ENCODE results near the gene OTX1. TPM values are rescaled to one million over a fixed set of nuclear protein-coding genes. Genes with fewer than 3 reads are reported as not detected.

The OTX1 gene
- total and polyA plus RNA-seq, 2 experiments from 2014 or later, result 0.66 TPM; not detected in 1

- Histone ChIP-seq H3K36me3 (no peaks in the 10 kb centered on the region), H3K27ac (no peak overlapping the region)
These were observed 12.6 kb upstream of the OTX1 start for GRCh38 chr2:63038034-63038433.

GRCh38 chr2:63040586-63040985, 10.0 kb upstream of the OTX1 start:
- Histone ChIP-seq H3K36me3 (no peaks in the 10 kb centered on the region), H3K27ac (no peak overlapping the region), H3K9me3 (ENCODE audit: low read depth) (no peaks in the 10 kb centered on the region), H3K27me3 (peaks cover 28% of the 10 kb centered on the region), H3K4me1 (ENCODE audit: low read depth) (no peaks in the 10 kb centered on the region), H3K4me3 (no peak overlapping the region)
- no peak for TF ChIP-seq CTCF (IDR thresholded peaks at IDR 0.05; ENCODE audit: low read depth, low read length)
- DNase-seq (ENCODE audit: low read depth in 1 of 2, low spot score in 1 of 2), result no peak

More at GRCh38 chr2:63038034-63038433, 12.6 kb upstream of the OTX1 start:
- H3K9me3 ChIP-seq (ENCODE audit: low read depth), result no peaks in the 10 kb centered on the region
- peaks cover 3% of the 10 kb centered on the region for H3K27me3 ChIP-seq
- no peak for TF ChIP-seq CTCF (IDR thresholded peaks at IDR 0.05; ENCODE audit: low read depth, low read length)
- no peaks in the 10 kb centered on the region for H3K4me1 ChIP-seq (ENCODE audit: low read depth)
- no peak overlapping the region for H3K4me3 ChIP-seq
- no peak for DNase-seq (ENCODE audit: low read depth in 1 of 2, low spot score in 1 of 2)

- TF ChIP-seq CTCF (IDR thresholded peaks at IDR 0.05; ENCODE audit: low read depth, low read length), result no peak
- Histone ChIP-seq H3K27me3 (peaks cover 38% of the 10 kb centered on the region), H3K27ac (no peak overlapping the region), H3K36me3 (no peaks in the 10 kb centered on the region), H3K4me3 (no peak overlapping the region), H3K4me1 (ENCODE audit: low read depth) (no peaks in the 10 kb centered on the region), H3K9me3 (ENCODE audit: low read depth) (no peaks in the 10 kb centered on the region)
- no peak for DNase-seq (ENCODE audit: low read depth in 1 of 2, low spot score in 1 of 2)
These were observed 9.0 kb upstream of the OTX1 start for GRCh38 chr2:63041592-63041991.

- H3K4me1 ChIP-seq (ENCODE audit: low read depth), result no peaks in the 10 kb centered on the region
- H3K4me3 ChIP-seq, result no peak overlapping the region
- peaks cover 69% of the 10 kb centered on the region for H3K27me3 ChIP-seq
- no peaks in the 10 kb centered on the region for H3K9me3 ChIP-seq (ENCODE audit: low read depth)
- no peaks in the 10 kb centered on the region for H3K36me3 ChIP-seq
- no peak overlapping the region for H3K27ac ChIP-seq
- TF ChIP-seq CTCF (IDR thresholded peaks at IDR 0.05; ENCODE audit: low read depth, low read length), result no peak
- no peak for DNase-seq (ENCODE audit: low read depth in 1 of 2, low spot score in 1 of 2)
These were observed 6.0 kb upstream of the OTX1 start for GRCh38 chr2:63044362-63045327.

GRCh38 chr2:63046552-63046951, 4.1 kb upstream of the OTX1 start:
- Histone ChIP-seq H3K4me3 (no peak overlapping the region), H3K36me3 (no peaks in the 10 kb centered on the region), H3K4me1 (ENCODE audit: low read depth) (no peaks in the 10 kb centered on the region), H3K9me3 (ENCODE audit: low read depth) (no peaks in the 10 kb centered on the region), H3K27me3 (peaks cover 88% of the 10 kb centered on the region), H3K27ac (no peak overlapping the region)
- no peak for DNase-seq (ENCODE audit: low read depth in 1 of 2, low spot score in 1 of 2)
- TF ChIP-seq CTCF (IDR thresholded peaks at IDR 0.05; ENCODE audit: low read depth, low read length), result no peak
